ENCODE measurements around the gene ASTL.

Gene ASTL

DNA sequence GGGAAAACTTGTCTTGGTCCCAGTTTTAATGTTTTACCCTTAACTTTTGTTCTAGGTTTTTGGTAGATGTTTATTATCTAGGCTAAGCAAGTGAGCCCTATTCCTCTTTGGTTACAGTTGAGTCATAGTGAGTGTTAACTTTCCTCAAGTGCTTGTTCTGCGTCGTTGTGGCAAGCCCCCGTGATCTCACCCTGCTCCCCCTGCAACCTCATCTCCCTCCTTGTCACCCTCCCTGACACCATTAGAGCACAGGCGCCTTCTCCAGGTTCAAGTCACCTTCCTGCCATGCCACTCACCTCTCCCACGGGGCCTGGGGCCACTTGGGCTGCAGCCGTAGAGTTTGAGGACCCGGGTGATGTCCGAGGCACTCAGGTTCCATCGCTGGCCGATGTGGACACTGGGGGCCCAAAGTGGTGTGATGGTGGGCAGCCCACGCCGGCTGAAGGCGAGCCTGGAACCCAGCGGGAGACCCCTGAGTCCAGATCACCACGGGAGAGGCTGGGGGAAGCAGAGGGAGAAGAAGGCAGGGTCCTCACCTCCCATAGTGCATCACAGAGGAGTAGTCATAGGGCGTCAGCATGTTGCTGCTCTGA is 8.7 kb downstream of the ASTL start:
- H3K4me1 Mint-ChIP-seq, result no peaks in the 10 kb centered on the region
- H3K36me3 Mint-ChIP-seq (ENCODE audit: low read depth), result no peaks in the 10 kb centered on the region
- peaks cover 67% of the 10 kb centered on the region for H3K27me3 Mint-ChIP-seq (ENCODE audit: low read depth, poor library complexity)
- H3K9me3 Mint-ChIP-seq, result no peaks in the 10 kb centered on the region
- H3K27ac Mint-ChIP-seq, result no peak overlapping the region
- TF ChIP-seq CTCF (IDR thresholded peaks at IDR 0.05), result no peak
- H3K4me3 Mint-ChIP-seq, result no peak overlapping the region
- no peak for DNase-seq

- TF ChIP-seq CTCF (IDR thresholded peaks at IDR 0.05), result no peak
- Mint-ChIP-seq H3K36me3 (ENCODE audit: low read depth) (no peaks in the 10 kb centered on the region), H3K9me3 (no peaks in the 10 kb centered on the region), H3K27ac (no peak overlapping the region), H3K27me3 (ENCODE audit: low read depth, poor library complexity) (peaks cover 61% of the 10 kb centered on the region), H3K4me1 (no peaks in the 10 kb centered on the region), H3K4me3 (no peak overlapping the region)
- DNase-seq, result no peak
Observed at GRCh38 chr2:96128456-96128855, 9.8 kb downstream of the ASTL start.

DNA sequence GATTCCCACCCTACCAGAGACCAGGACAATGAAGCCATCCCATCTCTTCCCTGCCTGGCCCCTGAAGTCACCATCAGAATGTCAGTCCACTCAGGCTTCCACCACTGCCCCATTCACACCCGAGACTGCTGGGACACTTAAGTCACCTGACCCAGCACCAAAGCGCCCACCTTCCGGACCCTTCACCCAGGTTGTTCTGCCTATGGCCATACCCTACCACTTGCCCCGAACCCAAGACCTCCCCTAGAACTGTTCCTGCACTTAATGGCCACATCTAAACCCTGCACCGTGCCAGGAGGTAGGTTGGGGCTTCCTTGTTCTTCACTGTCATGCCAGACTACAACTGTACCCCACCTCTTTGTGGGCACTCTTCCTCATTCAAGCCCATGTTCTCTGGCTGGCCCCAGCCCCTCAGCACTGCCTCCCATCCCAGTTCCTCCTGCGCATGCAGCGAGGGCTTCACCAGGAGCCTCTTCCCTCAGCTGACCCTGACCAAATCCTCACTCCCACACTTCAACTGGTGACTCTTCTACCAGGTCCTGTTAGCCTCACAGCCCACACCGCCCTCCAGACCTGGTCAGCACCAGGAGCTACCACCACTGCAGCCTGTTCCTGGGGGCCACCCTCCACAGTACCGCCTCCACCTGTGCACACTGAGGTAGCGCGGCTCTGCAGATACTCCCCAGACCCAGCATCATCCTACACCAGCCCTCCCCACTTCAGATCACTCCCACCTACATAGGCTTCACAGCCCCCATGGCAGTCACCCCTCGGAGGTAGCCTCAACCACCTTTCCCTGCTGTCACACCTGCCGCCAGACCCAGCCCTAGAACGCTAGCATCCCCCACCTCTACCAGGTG is 13.7 kb downstream of the ASTL start:
- no peaks in the 10 kb centered on the region for H3K36me3 Mint-ChIP-seq (ENCODE audit: low read depth)
- no peaks in the 10 kb centered on the region for H3K9me3 Mint-ChIP-seq
- no peak for DNase-seq
- no peak overlapping the region for H3K4me3 Mint-ChIP-seq
- H3K27ac Mint-ChIP-seq, result peak overlapping the region; percentile 64
- TF ChIP-seq CTCF (IDR thresholded peaks at IDR 0.05), result no peak
- H3K4me1 Mint-ChIP-seq, result peaks cover 11% of the 10 kb centered on the region
- H3K27me3 Mint-ChIP-seq (ENCODE audit: low read depth, poor library complexity), result peaks cover 63% of the 10 kb centered on the region

GRCh38 chr2:96123936-96124335 is 14.4 kb downstream of the ASTL start:
- Mint-ChIP-seq H3K36me3 (ENCODE audit: low read depth) (no peaks in the 10 kb centered on the region), H3K9me3 (no peaks in the 10 kb centered on the region), H3K27me3 (ENCODE audit: low read depth, poor library complexity) (peaks cover 66% of the 10 kb centered on the region), H3K27ac (no peak overlapping the region), H3K4me1 (peaks cover 11% of the 10 kb centered on the region), H3K4me3 (no peak overlapping the region)
- no peak for TF ChIP-seq CTCF (IDR thresholded peaks at IDR 0.05)
- no peak for DNase-seq

DNA sequence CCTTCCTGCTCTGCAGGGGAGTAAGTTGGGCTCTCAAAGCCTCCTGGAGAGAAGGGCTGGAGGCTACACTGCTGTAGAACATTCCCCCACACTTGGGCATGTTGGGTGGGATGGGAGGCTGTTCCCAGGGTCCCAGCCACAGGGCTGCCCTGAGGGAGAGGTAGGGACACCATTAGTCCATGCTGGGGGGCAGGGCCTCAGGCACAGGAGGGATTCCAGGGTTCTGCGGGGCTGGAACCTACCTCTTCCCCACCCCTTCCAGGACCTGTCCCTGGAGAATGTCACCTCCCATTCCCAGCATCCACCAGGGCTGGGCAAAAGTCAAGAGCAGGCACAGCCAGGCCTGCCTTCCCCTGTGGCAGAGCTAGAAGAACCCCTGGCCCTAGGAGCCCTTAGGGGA is 15.0 kb downstream of the ASTL start:
- no peaks in the 10 kb centered on the region for H3K36me3 Mint-ChIP-seq (ENCODE audit: low read depth)
- no peak overlapping the region for H3K27ac Mint-ChIP-seq
- H3K4me1 Mint-ChIP-seq, result peaks cover 11% of the 10 kb centered on the region
- H3K9me3 Mint-ChIP-seq, result no peaks in the 10 kb centered on the region
- no peak overlapping the region for H3K4me3 Mint-ChIP-seq
- no peak for DNase-seq
- H3K27me3 Mint-ChIP-seq (ENCODE audit: low read depth, poor library complexity), result peaks cover 68% of the 10 kb centered on the region
- TF ChIP-seq CTCF (IDR thresholded peaks at IDR 0.05), result no peak

Measured in nephron progenitor cell (in vitro differentiated cells).